ENCODE data around the gene ZFAND2A. TPM values are rescaled to one million over a fixed set of nuclear protein-coding genes. Genes with fewer than 3 reads are reported as not detected.

Gene ZFAND2A
- total RNA-seq, 1 experiment from 2014 or later, result 40.7 TPM

DNA sequence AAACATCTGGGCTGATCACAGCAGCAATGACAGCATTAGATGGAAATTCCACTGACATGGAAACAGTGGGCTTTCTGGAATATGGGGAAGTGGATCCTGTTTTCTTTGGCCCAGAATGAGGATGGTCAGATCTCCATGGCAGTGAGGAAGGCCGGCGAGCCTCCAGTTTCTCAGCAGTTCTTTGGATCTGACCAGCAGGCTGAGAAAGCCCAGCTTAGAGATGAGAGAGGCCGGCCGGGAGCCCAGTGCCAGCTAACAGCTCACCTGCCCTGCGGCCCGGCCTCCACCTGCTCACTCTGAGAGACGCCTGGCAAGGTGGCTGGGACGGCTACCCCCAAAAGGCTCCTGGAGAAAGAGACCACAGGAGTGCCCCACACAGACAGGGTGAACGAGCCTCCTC, 47.9 kb downstream of the ZFAND2A start:
- Mint-ChIP-seq H3K27me3 (ENCODE audit: insufficient read depth, unreplicated experiment) (no peaks in the 10 kb centered on the region), H3K4me3 (ENCODE audit: unreplicated experiment) (no peak overlapping the region), H3K9me3 (ENCODE audit: unreplicated experiment) (no peaks in the 10 kb centered on the region), H3K4me1 (ENCODE audit: insufficient read depth, unreplicated experiment) (no peaks in the 10 kb centered on the region), H3K27ac (ENCODE audit: low read depth, unreplicated experiment) (no peak overlapping the region), H3K36me3 (ENCODE audit: insufficient read depth, unreplicated experiment) (no peaks in the 10 kb centered on the region)
- ChIA-PET CTCF (interaction anchor here (0.6 to 1.0 kb wide), 3 partner anchors 25 to 67 kb away, joined by 3 read pairs; partner anchors contain the start of gene GPER1), POLR2A (no interaction called here)
- intact Hi-C loops (cut with micrococcal nuclease), result no loop called here
- DNase-seq (ENCODE audit: unreplicated experiment), result no peak
- TF ChIP-seq, protein P1, sequence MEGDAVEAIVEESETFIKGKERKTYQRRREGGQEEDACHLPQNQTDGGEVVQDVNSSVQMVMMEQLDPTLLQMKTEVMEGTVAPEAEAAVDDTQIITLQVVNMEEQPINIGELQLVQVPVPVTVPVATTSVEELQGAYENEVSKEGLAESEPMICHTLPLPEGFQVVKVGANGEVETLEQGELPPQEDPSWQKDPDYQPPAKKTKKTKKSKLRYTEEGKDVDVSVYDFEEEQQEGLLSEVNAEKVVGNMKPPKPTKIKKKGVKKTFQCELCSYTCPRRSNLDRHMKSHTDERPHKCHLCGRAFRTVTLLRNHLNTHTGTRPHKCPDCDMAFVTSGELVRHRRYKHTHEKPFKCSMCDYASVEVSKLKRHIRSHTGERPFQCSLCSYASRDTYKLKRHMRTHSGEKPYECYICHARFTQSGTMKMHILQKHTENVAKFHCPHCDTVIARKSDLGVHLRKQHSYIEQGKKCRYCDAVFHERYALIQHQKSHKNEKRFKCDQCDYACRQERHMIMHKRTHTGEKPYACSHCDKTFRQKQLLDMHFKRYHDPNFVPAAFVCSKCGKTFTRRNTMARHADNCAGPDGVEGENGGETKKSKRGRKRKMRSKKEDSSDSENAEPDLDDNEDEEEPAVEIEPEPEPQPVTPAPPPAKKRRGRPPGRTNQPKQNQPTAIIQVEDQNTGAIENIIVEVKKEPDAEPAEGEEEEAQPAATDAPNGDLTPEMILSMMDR (IDR thresholded peaks at IDR 0.05; ENCODE audit: unreplicated experiment), result no peak
- BruUV-seq (replicated peaks), result no TSS peak

DNA sequence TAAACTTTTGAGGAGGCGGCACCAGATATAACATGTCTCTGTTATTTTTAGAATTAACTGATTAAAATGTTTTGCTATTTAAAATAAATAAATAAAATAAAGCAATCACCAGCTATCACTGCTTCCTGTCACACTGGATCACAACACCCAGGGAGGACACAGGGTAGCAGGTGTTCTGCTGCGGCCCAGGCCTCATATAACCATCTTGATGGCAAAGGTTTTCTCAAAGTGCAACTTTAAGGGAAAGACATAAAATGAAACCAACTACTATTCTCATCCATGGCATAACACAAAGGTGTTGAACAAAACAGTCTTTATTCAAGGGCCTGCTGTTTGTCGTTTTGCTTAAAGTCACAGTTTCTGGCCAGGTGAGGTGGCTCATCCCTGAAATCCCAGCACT, 48.8 kb downstream of the ZFAND2A start:
- Mint-ChIP-seq H3K9me3 (ENCODE audit: unreplicated experiment) (no peaks in the 10 kb centered on the region), H3K27ac (ENCODE audit: low read depth, unreplicated experiment) (no peak overlapping the region), H3K4me3 (ENCODE audit: unreplicated experiment) (no peak overlapping the region), H3K27me3 (ENCODE audit: insufficient read depth, unreplicated experiment) (no peaks in the 10 kb centered on the region), H3K36me3 (ENCODE audit: insufficient read depth, unreplicated experiment) (peaks cover 5% of the 10 kb centered on the region), H3K4me1 (ENCODE audit: insufficient read depth, unreplicated experiment) (no peaks in the 10 kb centered on the region)
- intact Hi-C loops (cut with micrococcal nuclease), result no loop called here
- ChIA-PET POLR2A (no interaction called here), CTCF (no interaction called here)
- TF ChIP-seq, protein P1 (IDR thresholded peaks at IDR 0.05; ENCODE audit: unreplicated experiment), result no peak
- BruUV-seq (replicated peaks), result no TSS peak
- DNase-seq (ENCODE audit: unreplicated experiment), result no peak

DNA sequence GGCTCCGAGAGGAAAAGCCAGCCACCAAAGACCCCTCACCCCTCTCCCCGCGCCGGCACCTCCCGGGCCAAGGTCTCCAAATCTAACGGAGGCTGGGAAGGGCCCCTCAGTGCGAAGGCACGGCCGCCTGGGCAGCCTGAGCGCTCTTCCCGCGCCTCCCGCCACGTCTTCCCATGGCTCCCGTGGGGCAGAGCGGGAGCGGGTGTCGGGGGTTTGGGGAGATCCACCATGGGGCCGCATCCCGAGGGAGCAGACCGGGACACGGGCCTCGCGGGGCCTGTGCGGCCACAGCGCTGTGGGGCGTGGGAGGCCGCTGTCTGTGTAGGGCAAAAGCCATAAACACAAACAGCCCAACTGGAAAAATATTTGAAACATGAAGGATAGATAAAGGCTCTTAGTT, 49.6 kb downstream of the ZFAND2A start:
- Mint-ChIP-seq H3K4me1 (ENCODE audit: insufficient read depth, unreplicated experiment) (no peaks in the 10 kb centered on the region), H3K27me3 (ENCODE audit: insufficient read depth, unreplicated experiment) (no peaks in the 10 kb centered on the region), H3K27ac (ENCODE audit: low read depth, unreplicated experiment) (no peak overlapping the region), H3K9me3 (ENCODE audit: unreplicated experiment) (no peaks in the 10 kb centered on the region), H3K36me3 (ENCODE audit: insufficient read depth, unreplicated experiment) (peaks cover 5% of the 10 kb centered on the region), H3K4me3 (ENCODE audit: unreplicated experiment) (no peak overlapping the region)
- TF ChIP-seq, protein P1 (IDR thresholded peaks at IDR 0.05; ENCODE audit: unreplicated experiment), result no peak
- ChIA-PET CTCF (no interaction called here), POLR2A (no interaction called here)
- intact Hi-C loops (cut with micrococcal nuclease), result no loop called here
- DNase-seq (ENCODE audit: unreplicated experiment), result no peak
- BruUV-seq (replicated peaks), result no TSS peak

DNA sequence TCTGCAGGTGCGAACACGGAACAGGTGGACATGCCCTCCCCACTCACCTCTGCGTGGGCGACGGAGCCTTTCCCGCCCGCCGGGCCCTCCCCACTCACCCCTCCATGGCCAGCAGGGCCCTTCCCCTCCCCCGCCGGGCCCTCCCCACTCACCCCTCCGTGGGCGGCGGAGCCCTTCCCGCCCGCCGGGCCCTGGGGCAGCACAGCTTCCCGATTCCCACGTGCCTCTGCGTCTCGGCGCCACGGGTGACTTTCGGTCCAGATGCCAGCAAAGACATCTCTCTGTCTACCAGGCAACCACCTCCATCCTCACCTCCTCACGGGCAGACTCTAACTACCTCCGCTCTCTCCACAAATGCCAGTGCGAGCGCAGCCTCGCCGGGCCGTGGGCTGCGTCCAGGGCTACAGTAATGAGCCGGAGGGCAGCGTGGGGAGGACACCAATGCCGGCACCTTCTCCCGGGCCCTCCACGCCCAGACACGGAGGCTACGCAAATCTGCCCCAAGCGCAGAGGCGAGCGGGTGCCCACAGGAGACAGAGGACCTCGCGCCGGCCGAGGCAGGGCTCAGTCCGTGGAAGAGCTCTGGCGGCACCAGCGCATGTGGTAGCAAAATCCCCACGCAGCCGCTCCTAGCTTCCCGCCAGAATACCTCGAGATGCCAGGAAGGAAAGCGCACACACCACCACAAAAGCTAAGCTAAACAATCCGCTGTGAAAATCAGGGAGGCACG, 50.2 kb downstream of the ZFAND2A start:
- no peaks in the 10 kb centered on the region for H3K9me3 Mint-ChIP-seq (ENCODE audit: unreplicated experiment)
- POLR2A ChIA-PET, result no interaction called here
- no TSS peak for BruUV-seq (replicated peaks)
- CTCF ChIA-PET, result no interaction called here
- no peak overlapping the region for H3K27ac Mint-ChIP-seq (ENCODE audit: low read depth, unreplicated experiment)
- peaks cover 5% of the 10 kb centered on the region for H3K36me3 Mint-ChIP-seq (ENCODE audit: insufficient read depth, unreplicated experiment)
- no peaks in the 10 kb centered on the region for H3K4me1 Mint-ChIP-seq (ENCODE audit: insufficient read depth, unreplicated experiment)
- no peak for DNase-seq (ENCODE audit: unreplicated experiment)
- intact Hi-C loops (cut with micrococcal nuclease), result no loop called here
- TF ChIP-seq, protein P1 (IDR thresholded peaks at IDR 0.05; ENCODE audit: unreplicated experiment), result no peak
- no peaks in the 10 kb centered on the region for H3K27me3 Mint-ChIP-seq (ENCODE audit: insufficient read depth, unreplicated experiment)
- H3K4me3 Mint-ChIP-seq (ENCODE audit: unreplicated experiment), result no peak overlapping the region
